ENCODE results near the gene PNPLA3.
A peak's percentile ranks its signal among the peaks of the same experiment; 100 is the strongest.

Gene PNPLA3

DNA sequence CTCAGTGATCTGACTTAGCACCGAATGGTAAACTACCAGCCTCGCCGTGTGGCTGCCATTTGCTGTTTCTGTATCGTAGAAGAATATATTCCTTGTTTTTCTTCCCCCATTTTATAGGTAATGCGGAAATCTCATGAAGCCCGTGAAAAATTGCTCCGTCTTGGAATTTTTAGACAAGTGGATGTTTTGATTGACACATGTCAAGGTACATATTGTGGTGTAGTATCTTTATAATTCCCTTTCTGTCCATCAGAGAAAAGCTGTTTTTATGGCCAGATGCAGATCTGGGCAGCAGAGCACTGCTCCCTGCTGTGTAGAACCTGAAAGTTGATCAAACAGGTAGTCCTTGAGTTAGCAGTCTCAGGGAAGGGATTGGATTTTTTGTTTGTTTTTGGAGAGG, 45.0 kb downstream of the PNPLA3 start:
- no peak for DNase-seq

DNA sequence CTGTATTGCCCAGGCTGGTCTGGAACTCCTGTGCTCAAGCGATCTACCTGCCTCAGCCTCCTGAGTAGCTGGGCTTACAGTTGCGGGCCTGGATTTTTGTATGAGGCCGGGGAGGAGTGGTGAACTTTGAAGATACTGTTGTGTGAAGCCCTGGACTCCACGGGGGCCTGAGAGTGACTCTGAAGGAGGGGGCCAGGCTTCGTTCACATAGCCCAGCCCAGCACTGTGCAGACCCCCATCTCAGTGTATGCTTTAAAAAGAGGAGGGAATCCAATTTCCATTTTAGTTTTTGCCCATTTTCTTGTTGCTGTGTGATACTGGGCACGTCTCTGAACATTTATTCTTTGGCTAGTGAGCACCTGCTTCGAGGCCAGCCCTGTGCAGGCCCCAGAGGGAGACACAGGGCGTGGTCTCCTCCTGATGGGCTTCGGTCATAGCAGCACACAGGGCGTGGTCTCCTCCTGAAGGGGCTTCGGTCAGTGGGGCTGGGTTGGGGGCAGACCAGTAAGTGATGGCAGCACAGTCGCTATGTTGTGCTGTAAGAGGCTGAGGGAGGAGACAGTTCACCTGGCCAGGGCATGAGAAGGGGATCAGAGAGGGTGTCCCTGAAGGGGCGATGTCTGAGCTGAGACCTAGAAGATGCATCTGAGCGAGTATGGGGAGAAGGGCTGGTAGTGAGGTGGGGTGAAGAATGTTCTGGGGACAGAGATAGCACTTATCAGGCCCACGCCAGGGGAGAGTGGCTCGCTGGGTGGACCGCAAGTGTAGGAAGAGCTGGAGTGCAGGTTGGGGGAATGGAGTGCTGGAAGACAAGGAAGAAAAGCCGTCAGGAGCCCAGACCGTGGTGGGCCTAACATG, 45.6 kb downstream of the PNPLA3 start:
- no peak for DNase-seq

DNA sequence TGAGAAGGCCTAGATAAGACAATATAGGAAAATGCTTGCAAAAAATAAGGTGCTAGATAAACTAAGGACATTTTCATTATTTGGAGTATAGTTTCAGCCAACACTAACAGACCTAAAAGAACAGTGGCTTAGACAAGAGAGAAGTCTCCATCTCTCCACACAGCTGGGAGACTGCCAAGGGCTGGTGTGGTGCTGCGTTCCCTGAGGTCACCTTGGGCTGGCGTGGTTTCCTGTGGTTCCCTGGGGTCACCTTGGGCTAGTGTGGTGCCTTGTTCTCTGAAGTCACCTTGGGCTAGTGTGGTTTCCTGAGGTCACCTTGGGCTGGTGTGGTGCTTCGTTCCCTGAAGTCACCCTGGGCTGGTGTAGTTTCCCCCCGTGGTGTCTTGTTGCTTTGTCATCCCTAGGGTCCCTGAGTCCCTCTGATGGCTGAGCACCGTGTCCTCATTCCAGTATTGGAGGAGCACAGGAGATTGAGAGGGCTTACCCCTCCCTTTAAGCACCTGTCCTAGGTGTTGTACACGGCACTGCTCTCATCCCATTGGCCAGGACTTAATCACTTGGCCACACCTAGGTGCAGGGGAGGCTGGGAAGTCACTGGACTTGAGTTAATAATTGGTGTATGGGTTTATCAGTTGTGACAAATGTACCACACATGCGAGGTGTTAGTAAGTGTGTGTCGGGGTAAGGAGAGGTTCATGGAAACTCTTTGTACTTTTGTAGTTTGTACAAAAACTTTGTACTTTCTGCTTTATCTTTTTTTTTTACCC, 46.6 kb downstream of the PNPLA3 start:
- no peak for DNase-seq

DNA sequence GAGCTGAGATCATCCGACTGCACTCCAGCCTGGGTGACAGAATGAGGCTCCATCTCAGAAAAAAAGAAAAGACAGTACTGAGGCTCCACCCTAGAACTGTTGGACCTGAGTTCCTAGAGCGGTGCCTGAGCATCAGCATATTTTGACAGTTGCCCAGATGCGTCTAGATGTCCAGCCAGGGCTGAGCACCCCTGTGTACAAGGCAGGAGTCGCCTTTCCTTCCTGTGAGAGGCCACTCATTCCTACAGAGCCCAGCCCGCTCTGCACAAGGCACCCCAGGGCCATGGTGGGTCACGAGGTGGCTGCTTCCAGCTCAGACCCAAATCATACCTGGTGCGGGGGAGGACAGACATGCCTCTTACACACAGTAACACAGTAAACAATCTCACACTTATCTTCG, 47.5 kb downstream of the PNPLA3 start:
- DNase-seq: no peak

DNA sequence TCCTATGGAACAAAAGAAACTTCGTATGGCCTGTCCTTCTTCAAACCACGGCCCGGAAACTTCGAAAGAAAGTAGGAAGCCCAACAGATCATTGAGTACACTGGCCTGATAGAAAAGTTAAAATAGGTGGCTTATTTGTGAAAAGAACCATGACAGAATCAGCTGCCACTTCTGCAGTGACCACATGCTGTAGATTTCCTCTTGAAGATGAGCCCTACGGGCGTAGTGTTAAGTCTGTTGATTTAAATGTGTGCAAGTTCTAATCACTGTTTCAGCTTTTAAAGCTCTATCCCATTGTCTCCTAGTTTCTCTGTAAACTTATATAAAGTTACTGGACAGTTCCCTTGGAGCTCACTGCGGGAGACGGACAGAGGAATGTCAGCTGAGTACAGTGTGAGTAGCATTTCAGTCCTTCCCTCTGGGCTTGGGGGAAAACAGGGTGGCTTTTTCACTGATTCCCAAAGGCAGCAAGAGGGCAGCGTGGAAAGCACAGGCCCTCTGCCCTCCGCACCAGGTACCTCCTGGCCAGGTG, 49.4 kb downstream of the PNPLA3 start:
- no peak for DNase-seq

DNA sequence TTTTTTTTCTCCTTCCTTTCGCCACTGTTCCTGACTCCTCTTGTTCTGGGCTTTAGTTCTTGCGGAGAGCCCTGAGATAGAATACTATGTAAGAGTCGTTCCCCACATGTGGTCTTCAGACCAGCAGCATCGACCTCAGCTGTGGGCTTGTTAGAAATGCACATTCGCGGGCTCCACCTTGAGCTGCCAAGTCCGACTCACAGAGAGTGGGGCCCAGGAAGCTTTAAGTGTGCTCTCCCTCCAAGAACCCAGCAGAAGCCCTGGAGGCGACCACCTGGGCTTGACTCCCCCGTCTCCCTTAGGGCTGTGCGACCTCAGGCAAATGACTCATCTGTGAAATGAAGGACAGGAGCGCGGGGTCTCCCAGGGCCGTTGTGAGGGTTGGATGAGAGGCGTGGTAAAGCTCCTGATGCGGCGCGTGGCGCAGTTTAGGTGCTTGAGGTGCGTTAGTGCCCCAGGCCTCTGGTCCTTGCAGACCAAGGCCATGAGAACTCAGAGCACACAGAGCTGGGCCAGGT, 50.5 kb downstream of the PNPLA3 start:
- no peak for DNase-seq

DNA sequence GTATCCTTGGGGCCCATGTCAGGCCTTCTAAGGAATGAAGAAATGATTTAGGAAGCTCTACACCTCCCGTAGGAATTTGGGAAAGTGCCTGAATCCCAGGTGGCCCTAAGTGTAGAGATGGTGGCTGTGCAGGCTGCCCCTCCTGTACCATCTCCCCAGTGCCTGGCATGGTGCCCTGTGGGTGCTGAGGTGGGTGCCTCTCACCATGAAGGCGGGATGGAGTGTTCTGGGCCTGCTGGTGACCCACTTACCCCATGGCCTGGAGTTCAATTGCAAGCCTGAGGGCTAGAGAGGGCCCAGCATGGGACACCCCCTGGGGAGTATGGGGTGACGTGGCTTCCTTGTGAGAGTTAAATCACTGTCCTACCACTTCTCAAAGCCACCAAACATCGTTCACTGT, 51.4 kb downstream of the PNPLA3 start:
- no peak for DNase-seq

DNA sequence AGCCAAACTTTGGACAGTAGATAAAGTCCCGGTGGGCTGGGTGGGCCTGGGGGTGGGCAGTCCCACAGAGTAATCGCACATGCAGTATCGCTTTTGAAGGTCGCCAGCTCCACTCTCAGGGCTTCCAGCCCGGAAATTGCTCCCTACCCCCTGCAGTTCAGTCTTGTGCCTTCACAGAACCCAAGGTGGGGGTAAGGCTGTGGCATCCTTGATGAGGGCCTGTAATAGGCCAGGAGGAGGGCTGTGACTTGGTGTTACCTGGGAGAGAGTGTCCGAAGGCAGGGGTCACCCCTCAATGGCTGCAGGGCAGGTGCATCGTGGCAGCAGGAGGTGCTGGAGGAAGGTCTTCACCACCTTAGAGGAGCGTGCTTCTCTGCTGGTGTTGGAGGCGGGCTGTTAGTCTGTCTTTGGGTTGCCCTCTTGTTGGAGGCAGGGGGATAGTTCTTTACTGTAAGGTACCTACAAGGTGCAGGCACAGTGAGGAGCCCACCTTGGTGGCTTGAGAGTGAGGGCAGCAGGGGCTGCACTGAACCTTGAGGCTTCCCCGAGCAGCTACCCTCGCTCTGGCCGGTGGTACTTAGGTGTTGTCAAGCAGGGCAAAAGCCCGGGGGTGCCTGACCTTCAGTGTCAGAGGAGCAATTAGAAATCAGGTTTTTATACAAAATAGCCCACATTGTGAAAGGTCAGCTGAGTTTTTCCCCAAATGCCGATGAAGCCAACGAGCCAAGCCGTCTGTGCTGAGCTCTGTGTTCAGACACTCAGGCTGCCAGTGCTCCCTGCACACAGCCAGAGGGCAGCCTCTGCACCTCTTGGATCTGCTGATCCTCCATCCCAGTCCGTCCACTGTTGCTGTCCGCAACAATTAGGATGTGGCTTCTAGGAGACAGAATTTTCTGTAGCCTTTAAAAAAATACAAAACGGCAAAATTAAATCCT, 53.5 kb downstream of the PNPLA3 start:
- DNase-seq: no peak

DNA sequence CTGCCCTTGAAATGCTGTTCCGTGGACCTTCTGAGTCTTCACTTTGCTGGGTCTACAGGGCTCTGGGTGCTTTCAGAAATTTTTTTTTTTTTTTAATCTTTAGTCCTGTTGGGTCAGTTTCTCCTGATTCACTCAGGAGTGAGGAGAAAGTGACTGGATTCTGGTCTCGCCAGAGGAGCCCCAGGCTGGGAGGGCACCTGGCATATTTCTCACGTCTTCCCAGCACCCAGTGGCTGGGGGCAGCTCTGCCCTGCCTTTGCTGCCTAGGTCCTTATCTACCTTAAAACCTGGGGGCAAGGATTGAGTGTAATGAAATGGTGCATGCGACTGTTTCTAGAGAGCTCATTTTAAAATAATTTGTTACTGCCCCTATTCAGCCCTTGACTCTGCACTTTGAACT, 55.0 kb downstream of the PNPLA3 start:
- DNase-seq: no peak

DNA sequence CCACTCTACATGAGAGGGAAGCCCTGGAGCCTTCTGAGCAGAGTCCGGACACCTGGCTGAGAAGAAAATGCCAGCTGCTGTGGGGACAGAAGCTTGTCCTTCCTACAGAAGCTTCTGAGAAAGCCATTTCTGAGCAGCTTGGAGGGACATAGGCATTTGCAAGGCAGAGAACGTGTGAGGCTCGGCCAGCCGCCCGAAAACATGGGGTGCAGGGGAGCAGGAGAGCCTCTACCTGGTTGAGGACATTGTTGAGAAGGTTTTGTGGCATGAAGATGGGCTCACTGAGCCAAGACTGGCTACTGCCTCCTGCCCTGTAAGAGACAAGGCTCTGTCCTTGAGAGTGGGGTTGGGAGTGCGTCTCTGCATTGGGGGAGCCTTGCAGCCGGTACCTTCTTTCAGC, 57.0 kb downstream of the PNPLA3 start:
- no peak for DNase-seq

DNA sequence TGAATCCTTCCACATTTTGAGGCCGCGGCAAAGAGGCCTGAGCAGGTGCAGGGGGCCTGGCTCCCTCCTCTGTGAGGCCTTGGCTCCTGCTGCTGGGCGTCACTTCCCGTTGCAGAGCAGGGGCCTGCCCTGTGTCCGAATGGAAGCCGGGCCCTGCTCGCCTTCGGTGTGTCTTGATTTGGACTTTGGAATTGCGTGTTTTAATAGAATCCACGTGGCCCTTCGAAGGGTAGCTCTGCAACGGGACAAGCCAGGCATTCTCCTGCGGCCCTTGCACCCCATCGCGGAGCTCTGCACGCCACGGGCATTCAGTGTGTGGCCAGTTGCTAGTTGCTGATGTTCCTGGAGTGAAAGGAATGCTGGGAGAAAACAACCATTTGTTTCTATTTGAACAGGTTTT, 57.4 kb downstream of the PNPLA3 start:
- DNase-seq: no peak

DNA sequence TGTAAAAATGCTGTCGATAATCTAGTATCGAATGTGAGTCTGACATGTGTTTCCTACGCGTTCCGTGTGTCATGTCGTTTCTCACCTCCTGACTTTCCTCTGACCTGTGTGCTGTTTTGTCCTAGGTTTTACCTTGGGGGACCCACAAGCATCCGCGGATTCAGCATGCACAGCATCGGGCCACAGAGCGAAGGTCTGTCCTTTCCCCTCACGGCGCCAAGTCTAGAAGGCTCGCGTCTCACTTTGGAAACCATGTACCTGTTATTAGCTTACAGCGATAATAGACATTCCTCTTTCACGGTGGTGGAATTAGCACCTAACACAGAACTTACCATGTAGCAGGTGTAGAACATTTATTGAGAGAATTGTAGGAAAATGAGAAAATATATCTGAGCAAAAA, 60.2 kb downstream of the PNPLA3 start:
- DNase-seq: no peak

DNA sequence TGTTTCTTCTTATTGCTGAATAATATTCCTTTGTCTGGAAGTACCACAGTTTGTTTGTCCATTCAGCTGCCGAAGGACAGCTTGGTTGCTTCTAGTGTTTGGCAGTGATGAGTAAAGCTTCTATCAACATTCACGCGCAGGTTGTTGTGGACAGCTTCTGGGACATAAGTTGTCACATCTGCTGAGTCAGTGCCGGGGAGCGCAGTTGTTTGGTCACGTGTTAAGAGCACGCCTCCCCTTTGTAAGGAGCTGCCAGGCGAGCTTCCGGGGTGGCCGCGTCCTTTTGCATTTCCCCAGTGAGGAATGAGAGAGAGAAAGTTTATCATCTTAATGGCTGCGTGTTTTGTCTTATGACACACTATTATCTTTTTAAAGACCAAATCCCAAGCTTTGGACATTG, 61.9 kb downstream of the PNPLA3 start:
- DNase-seq: no peak

DNA sequence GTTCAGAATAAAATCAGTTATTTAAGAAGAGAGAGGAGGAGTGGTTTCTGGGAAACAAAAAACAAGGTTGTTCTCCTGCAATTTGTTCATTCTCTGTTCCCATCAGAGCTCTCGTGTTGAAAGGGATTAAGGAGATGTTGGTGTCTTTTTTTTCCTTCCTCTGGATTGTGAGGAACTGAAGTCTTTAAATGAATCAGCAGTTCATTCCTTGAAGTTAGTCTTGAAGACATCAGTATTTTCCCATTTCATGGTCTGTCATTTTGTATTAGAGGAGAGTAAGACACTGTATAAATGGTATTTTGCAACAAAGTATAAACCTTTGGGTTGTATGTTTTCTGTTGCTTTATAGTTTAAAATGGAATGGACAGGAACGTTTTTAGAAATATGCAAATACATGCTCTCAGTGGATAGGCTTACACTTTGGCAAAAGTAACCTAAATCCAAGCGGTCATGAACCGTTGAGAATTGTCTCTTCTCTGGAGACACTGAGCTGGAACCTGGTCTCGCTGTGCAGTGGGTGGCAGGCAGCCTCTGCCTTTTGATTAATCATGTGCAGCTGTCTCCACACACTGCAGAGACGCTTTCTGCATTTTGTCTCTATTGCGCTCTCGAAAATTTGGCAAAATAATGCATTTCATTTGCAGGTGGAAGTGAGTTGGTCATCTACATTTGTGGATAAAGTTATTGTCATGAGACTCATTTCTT, 64.7 kb downstream of the PNPLA3 start:
- DNase-seq: no peak

DNA sequence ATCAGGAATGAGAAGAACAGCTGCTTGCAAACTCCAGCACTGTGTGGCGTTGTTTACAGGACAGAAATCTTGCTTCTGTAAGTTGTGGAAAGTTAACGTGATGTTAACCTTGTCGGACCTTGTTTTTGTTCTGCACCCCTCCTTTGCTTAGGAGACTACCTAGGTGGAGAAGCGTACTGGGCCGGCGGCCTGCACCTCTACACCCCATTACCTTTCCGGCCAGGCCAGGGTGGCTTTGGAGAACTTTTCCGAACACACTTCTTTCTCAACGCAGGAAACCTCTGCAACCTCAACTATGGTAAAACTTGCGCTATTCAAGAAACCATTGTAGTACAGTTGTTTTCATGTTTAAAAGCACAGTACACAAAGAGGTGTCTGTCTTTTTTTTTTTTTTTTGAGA, 65.4 kb downstream of the PNPLA3 start:
- DNase-seq: no peak

DNA sequence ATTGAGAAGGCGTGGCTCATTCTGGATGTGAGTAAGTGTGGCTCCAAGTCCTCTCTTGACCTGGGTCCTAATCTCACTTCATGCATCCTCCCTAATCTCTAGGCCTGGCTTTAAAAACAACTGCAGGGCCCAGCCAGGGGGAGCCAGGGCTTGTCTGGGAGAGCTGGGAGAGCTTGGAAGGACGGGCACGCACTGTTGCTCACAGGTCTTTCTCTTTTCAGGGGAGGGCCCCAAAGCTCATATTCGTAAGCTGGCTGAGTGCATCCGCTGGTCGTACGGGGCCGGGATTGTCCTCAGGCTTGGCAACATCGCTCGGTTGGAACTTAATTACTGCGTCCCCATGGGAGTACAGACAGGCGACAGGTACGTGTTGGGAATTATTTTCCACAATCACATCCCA, 66.4 kb downstream of the PNPLA3 start:
- DNase-seq: no peak

DNA sequence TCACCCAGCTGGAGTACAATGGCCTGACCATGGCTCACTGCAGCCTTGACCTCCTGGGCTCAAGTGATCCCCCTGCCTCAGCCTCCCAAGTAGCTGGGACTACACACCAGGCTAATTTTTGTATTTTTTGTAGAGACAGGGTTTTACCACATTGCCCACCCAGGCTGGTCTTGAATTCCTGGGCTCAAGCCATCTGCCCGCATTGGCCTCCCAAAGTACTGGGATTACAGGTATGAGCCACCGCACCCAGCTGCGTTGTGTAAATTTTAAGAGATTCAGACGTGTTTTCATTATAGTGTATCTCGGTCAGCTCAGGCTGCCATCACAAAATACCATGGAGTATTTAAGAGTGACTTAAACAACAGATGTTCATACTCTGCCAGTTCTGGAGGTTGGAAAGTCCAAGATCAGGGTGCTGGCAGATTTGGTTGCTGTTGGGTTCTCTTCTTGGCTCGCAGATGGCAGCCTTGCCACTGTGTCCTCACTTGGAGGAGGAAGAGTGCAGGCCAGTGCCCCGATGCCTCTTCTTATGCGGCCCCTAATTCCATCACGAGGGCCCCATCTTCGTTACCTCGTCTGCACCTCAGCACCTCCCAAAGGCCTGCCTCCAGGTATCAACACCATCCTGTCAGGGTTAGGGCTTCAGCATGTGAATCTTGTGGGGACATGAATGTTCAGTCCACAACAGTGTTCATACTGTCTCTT, 67.9 kb downstream of the PNPLA3 start:
- no peak for DNase-seq

DNA sequence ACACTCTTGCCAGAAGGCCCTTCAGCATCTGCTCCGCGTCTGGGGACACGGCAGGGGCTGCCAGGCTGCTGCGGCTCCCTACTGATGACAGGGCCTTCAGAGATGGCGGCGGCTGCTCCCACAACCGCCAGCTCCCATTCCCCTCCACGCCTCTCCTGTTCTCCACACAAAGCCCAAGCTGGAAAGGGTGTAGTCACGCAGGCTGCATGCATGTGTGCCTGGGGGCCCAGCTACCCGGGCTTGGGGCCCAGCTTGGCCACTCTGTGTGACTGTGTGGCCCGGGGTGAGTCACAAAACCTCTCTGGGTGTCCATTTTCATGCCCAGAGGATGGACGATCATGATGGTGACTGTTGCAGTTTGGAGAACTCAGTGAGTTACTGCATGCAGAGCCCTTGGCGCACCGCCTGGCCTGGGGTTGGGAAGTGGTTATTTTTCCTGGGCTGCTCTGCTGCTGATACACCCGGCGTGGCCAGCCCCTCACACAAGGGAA, 68.8 kb downstream of the PNPLA3 start:
- no peak for DNase-seq

DNA sequence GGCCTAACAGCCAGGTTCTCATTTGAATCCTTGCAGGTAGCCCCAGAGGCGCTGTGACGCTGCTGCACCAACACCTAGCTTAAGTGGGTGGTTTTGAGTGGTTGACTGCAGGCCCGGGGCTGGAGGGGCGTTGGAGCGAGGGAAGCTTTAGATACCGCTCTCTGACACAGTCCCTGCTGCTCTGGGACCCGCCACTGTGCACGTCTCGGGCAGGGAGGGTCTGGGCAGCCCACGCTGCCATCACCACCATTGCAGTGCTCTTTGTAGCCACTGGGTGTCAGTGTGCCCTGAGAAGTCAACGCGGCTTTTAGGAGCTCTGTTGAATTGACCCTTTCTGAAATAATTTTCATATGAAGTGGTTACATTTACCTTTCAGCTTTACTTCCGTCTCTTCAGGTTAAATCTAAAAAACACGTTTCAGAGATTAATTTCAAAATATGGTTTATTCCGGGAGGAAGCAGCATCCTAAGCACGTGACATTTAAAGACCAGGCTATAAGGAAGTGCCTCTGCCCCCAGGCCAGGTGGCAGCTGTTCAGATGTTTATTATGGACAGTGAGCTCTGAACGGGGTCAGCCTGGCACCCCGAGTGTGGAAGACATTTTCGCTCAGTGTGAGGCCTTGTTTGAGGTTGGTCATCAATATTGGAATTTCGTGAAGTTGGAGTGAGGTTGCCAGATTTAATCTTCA, 69.6 kb downstream of the PNPLA3 start:
- peak in 1 of 2 experiments; percentile 16 for DNase-seq

DNA sequence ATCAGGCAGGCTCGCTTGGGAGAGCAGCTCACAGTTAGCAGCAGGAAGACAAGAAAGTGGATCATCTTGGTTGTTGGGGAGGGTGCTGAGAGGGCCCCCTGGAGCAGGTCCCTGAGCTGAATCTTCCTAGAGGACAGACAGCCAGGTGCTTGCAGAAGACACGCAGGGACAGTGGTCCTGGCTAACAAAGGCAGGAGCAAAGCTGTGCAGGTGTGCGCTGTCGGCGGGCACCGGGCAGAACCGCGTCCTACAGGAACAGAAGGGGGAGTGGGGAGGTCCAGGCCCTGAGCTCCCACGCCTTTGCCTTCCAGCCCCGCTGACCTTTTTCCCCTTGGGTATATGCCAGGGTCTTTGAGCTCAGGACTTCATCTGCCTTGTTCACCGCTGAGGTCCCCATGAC, 70.4 kb downstream of the PNPLA3 start:
- DNase-seq: no peak

DNA sequence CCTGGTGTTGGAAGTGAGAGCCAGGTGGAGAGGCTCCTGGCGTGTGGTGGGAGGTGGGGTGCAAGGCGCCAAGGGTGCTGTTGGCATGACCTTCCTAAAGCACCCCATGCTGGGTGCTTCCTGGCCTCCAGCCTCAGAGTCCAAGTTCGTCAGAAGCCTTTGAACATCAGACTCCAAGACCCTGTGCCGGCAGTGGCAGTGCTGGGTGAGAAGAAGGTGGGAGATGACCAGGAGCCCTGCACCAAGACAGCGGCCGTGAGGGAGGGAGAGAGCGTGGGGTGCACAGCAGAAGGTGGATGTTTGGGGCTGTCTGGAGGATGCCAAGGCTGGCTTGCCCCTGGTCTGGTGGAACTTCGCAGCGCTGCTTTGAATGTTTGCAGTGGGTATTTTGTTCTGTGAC, 70.8 kb downstream of the PNPLA3 start:
- no peak for DNase-seq
